ENCODE data around the gene SNRNP48. TPM values are rescaled to one million over a fixed set of nuclear protein-coding genes. Genes with fewer than 3 reads are reported as not detected.

SNRNP48 gene
- polyA plus RNA-seq, 1 experiment: 10.6 TPM

GRCh38 chr6:7546383-7546782, 43.6 kb upstream of the SNRNP48 start:
- DNase-seq (ENCODE audit: low read depth, low spot score): no peak
- Histone ChIP-seq H3K9me3 (ENCODE audit: control insufficient read depth, insufficient read depth, low read length) (no peaks in the 10 kb centered on the region; the same call in 1 of the 2 replicates), H3K4me3 (ENCODE audit: low read depth, low read length) (no peak overlapping the region), H3K27ac (ENCODE audit: low read depth, low read length) (no peak overlapping the region), H3K27me3 (ENCODE audit: control insufficient read depth, insufficient read depth, low read length) (peaks cover 28% of the 10 kb centered on the region)
- ChIA-PET POLR2A (interaction anchor here (0.6 kb wide), 1 partner anchor 234 kb away, joined by 3 read pairs; no protein-coding TSS in a partner anchor), CTCF (no interaction called here)
- TF ChIP-seq CTCF (IDR thresholded peaks at IDR 0.05; ENCODE audit: low read depth, low read length): no peak

GRCh38 chr6:7546896-7547295, 43.1 kb upstream of the SNRNP48 start:
- TF ChIP-seq CTCF (IDR thresholded peaks at IDR 0.05; ENCODE audit: low read depth, low read length): no peak
- no peak overlapping the region for H3K27ac ChIP-seq (ENCODE audit: low read depth, low read length)

GRCh38 chr6:7547315-7547714, 42.7 kb upstream of the SNRNP48 start:
- H3K27me3 ChIP-seq (ENCODE audit: control insufficient read depth, insufficient read depth, low read length): peaks cover 20% of the 10 kb centered on the region
- no peaks in the 10 kb centered on the region; the same call in 1 of the 2 replicates for H3K9me3 ChIP-seq (ENCODE audit: control insufficient read depth, insufficient read depth, low read length)
- TF ChIP-seq CTCF (IDR thresholded peaks at IDR 0.05; ENCODE audit: low read depth, low read length): no peak
- ChIA-PET CTCF (no interaction called here), POLR2A (no interaction called here)
- no peak overlapping the region for H3K27ac ChIP-seq (ENCODE audit: low read depth, low read length)
- H3K4me3 ChIP-seq (ENCODE audit: low read depth, low read length): no peak overlapping the region
- no peak for DNase-seq (ENCODE audit: low read depth, low spot score)

More at GRCh38 chr6:7546896-7547295, 43.1 kb upstream of the SNRNP48 start:
- CTCF ChIA-PET: no interaction called here
- POLR2A ChIA-PET: no interaction called here
- no peak for DNase-seq (ENCODE audit: low read depth, low spot score)
- H3K4me3 ChIP-seq (ENCODE audit: low read depth, low read length): no peak overlapping the region
- H3K9me3 ChIP-seq (ENCODE audit: control insufficient read depth, insufficient read depth, low read length): no peaks in the 10 kb centered on the region; the same call in 1 of the 2 replicates
- peaks cover 24% of the 10 kb centered on the region for H3K27me3 ChIP-seq (ENCODE audit: control insufficient read depth, insufficient read depth, low read length)

GRCh38 chr6:7550433-7550801, 39.6 kb upstream of the SNRNP48 start:
- no peak for DNase-seq (ENCODE audit: low read depth, low spot score)
- Histone ChIP-seq H3K4me3 (ENCODE audit: low read depth, low read length) (no peak overlapping the region), H3K9me3 (ENCODE audit: control insufficient read depth, insufficient read depth, low read length) (no peaks in the 10 kb centered on the region), H3K27ac (ENCODE audit: low read depth, low read length) (no peak overlapping the region), H3K27me3 (ENCODE audit: control insufficient read depth, insufficient read depth, low read length) (peaks cover 4% of the 10 kb centered on the region)
- CTCF ChIA-PET: no interaction called here
- POLR2A ChIA-PET: no interaction called here
- TF ChIP-seq CTCF (IDR thresholded peaks at IDR 0.05; ENCODE audit: low read depth, low read length): no peak

GRCh38 chr6:7554533-7555275, 35.3 kb upstream of the SNRNP48 start:
- TF ChIP-seq CTCF (IDR thresholded peaks at IDR 0.05; ENCODE audit: low read depth, low read length): no peak
- no peaks in the 10 kb centered on the region for H3K27me3 ChIP-seq (ENCODE audit: control insufficient read depth, insufficient read depth, low read length)
- no peak overlapping the region for H3K27ac ChIP-seq (ENCODE audit: low read depth, low read length)
- ChIA-PET POLR2A (no interaction called here), CTCF (no interaction called here)
- no peak overlapping the region for H3K4me3 ChIP-seq (ENCODE audit: low read depth, low read length)
- H3K9me3 ChIP-seq (ENCODE audit: control insufficient read depth, insufficient read depth, low read length): no peaks in the 10 kb centered on the region
- no peak for DNase-seq (ENCODE audit: low read depth, low spot score)

All from AG04450 (cell line).